ENCODE data around the gene NRAS. TPM values are rescaled to one million over a fixed set of nuclear protein-coding genes. Genes with fewer than 3 reads are reported as not detected.

Gene NRAS
- total RNA-seq, 2 donors from 2014 or later: 23.4 to 24.6 TPM

GRCh38 chr1:114741963-114742746 is 25.6 kb upstream of the NRAS start:
- DNase-seq (ENCODE audit: low spot score): no peak
- Histone ChIP-seq H3K4me1 (replicated peaks) (no peaks in the 10 kb centered on the region), H3K9me3 (no peaks in the 10 kb centered on the region), H3K4me3 (no peak overlapping the region), H3K27ac (no peak overlapping the region), H3K27me3 (replicated peaks; ENCODE audit: insufficient read depth) (no peaks in the 10 kb centered on the region), H3K36me3 (no peaks in the 10 kb centered on the region)
- TF ChIP-seq POLR2A (IDR thresholded peaks at IDR 0.05) (no peak), CTCF (IDR thresholded peaks at IDR 0.05) (no peak), POLR2AphosphoS5 (IDR thresholded peaks at IDR 0.05) (no peak)
- intact Hi-C loops (cut with DNase I): no loop called here
- 94% methylated on average over 11 of the region's 11 CpGs for whole genome bisulfite sequencing

GRCh38 chr1:114740331-114740730 is 23.8 kb upstream of the NRAS start:
- Histone ChIP-seq H3K4me3 (no peak overlapping the region), H3K9me3 (no peaks in the 10 kb centered on the region), H3K36me3 (no peaks in the 10 kb centered on the region), H3K4me1 (replicated peaks) (no peaks in the 10 kb centered on the region), H3K27ac (no peak overlapping the region), H3K27me3 (replicated peaks; ENCODE audit: insufficient read depth) (no peaks in the 10 kb centered on the region)
- TF ChIP-seq POLR2AphosphoS5 (IDR thresholded peaks at IDR 0.05) (no peak), POLR2A (IDR thresholded peaks at IDR 0.05) (no peak), CTCF (IDR thresholded peaks at IDR 0.05) (no peak)
- DNase-seq (ENCODE audit: low spot score): no peak
- intact Hi-C loops (cut with DNase I): no loop called here
- 95% methylated on average over 1 of the region's 1 CpG for WGBS

GRCh38 chr1:114737314-114737849 is 20.8 kb upstream of the NRAS start:
- intact Hi-C loops (cut with DNase I): no loop called here
- Histone ChIP-seq H3K4me3 (no peak overlapping the region), H3K27ac (no peak overlapping the region), H3K36me3 (peaks cover 0 to 8% of the 10 kb centered on the region in 2 donors), H3K9me3 (no peaks in the 10 kb centered on the region), H3K4me1 (replicated peaks) (no peaks in the 10 kb centered on the region), H3K27me3 (replicated peaks; ENCODE audit: insufficient read depth) (no peaks in the 10 kb centered on the region)
- DNase-seq (ENCODE audit: low spot score): no peak
- TF ChIP-seq POLR2AphosphoS5 (IDR thresholded peaks at IDR 0.05) (no peak), CTCF (IDR thresholded peaks at IDR 0.05) (no peak), POLR2A (IDR thresholded peaks at IDR 0.05) (no peak)
- WGBS: 96% methylated on average over 6 of the region's 6 CpGs

- TF ChIP-seq CTCF (IDR thresholded peaks at IDR 0.05) (no peak), POLR2AphosphoS5 (IDR thresholded peaks at IDR 0.05) (no peak), POLR2A (IDR thresholded peaks at IDR 0.05) (no peak)
- DNase-seq (ENCODE audit: low spot score): no peak
- Histone ChIP-seq H3K4me3 (no peak overlapping the region), H3K9me3 (no peaks in the 10 kb centered on the region), H3K27me3 (replicated peaks; ENCODE audit: insufficient read depth) (no peaks in the 10 kb centered on the region), H3K36me3 (peaks cover 0 to 8% of the 10 kb centered on the region in 2 donors), H3K27ac (no peak overlapping the region), H3K4me1 (replicated peaks) (no peaks in the 10 kb centered on the region)
- intact Hi-C loops (cut with DNase I): no loop called here
- 81% methylated on average over 1 of the region's 1 CpG for WGBS
Measured at GRCh38 chr1:114735479-114735878, 18.9 kb upstream of the NRAS start.

GRCh38 chr1:114729782-114730181 is 13.2 kb upstream of the NRAS start:
- WGBS: 97% methylated on average over 1 of the region's 1 CpG
- H3K9me3 ChIP-seq: no peaks in the 10 kb centered on the region

More at GRCh38 chr1:114729782-114730181, 13.2 kb upstream of the NRAS start:
- Histone ChIP-seq H3K4me3 (no peak overlapping the region), H3K4me1 (replicated peaks) (no peaks in the 10 kb centered on the region), H3K27ac (no peak overlapping the region), H3K36me3 (peaks cover 0 to 8% of the 10 kb centered on the region in 2 donors), H3K27me3 (replicated peaks; ENCODE audit: insufficient read depth) (no peaks in the 10 kb centered on the region)
- DNase-seq (ENCODE audit: low spot score): no peak
- intact Hi-C loops (cut with DNase I): no loop called here
- no peak for TF ChIP-seq POLR2AphosphoS5 (IDR thresholded peaks at IDR 0.05)
- TF ChIP-seq CTCF (IDR thresholded peaks at IDR 0.05): no peak
- TF ChIP-seq POLR2A (IDR thresholded peaks at IDR 0.05): no peak
